Pericardium fibroblast (primary cell): ENCODE results near the gene CLK3. TPM values are rescaled to one million over a fixed set of nuclear protein-coding genes. Genes with fewer than 3 reads are reported as not detected.

Experiments used
- total RNA-seq: library from RNA; depleted of rRNA; stranded (reverse); fragments of >200 nt; gene quantifications from 2 replicates; pipeline ENCODE4 v1.2.3, GENCODE V29; 2015

The CLK3 gene
- 39.4 and 46.3 TPM in 2 replicates for total RNA-seq

GRCh38 chr15:74615508-74616365 is at the start of gene CLK3:
CLK3 (plus strand) TSS chr15:74615836; CDS start chr15:74619197, 3,361 bp downstream.

Other genes with a start within 250 kb of the CLK3 start
- 1.4 and 6.5 TPM in 2 replicates for gene CYP11A1, start 248.2 kb upstream of the CLK3 start, total RNA-seq
- 8.1 and 12.1 TPM in 2 replicates for gene SEMA7A, start 181.9 kb upstream of the CLK3 start, total RNA-seq
- gene UBL7, start 154.7 kb upstream of the CLK3 start, total RNA-seq = 64.3 and 66.7 TPM in 2 replicates
- gene ARID3B, start 74.6 kb upstream of the CLK3 start, total RNA-seq = 0.23 and 0.26 TPM in 2 replicates
- 8.2 and 10.3 TPM in 2 replicates for gene EDC3, start 80.2 kb downstream of the CLK3 start, total RNA-seq
- 0.23 TPM in 1 of 2 replicates, not detected in the other for gene CYP1A1, start 109.7 kb downstream of the CLK3 start, total RNA-seq
- gene CYP1A2, start 133.0 kb downstream of the CLK3 start, total RNA-seq = not detected in 2 replicates
- gene CSK, start 166.2 kb downstream of the CLK3 start, total RNA-seq = 18.0 and 22.0 TPM in 2 replicates
- gene LMAN1L, start 197.0 kb downstream of the CLK3 start, total RNA-seq = 0.23 TPM in 1 of 2 replicates, not detected in the other
- not detected in 2 replicates for gene CPLX3, start 210.8 kb downstream of the CLK3 start, total RNA-seq
- gene ULK3, start 227.3 kb downstream of the CLK3 start, total RNA-seq = 14.0 and 25.5 TPM in 2 replicates